NCI-H1105 treated with DMSO at 0.1 percent for 48 hours (cell line): ENCODE results near the gene GNRH2.
"Not testable (repeated sequence)": the region's sequence is repeated elsewhere in the genome, so short reads cannot be mapped to it uniquely, and the experiment has no call there.

Experiments used
- DNase-seq: peaks from one replicate; lab custom pipeline; 2025; lab: John Stamatoyannopoulos, UW

The GNRH2 gene, protein sequence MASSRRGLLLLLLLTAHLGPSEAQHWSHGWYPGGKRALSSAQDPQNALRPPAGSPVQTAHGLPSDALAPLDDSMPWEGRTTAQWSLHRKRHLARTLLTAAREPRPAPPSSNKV

DNA sequence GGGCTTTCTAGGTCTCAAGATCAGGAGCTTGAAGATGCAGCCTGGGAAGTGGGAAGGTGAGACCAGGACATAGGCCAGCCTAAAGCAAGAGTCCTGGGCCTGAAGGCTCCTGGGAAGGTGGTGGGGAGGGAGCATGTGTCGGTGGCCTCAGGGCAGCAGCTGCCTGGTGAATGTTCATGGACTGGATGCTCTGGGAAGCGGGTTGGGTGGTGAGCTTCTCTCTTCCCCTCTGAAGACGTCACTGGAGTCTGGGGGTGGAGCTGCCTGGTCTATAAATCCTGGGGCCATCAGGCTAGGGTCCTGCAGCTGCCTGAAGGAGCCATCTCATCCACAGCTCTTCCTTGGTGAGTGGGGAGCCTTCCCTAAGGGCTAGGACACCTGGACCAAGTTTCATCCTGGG, at the start of gene GNRH2:
Gene GNRH2, plus strand, starts transcription at position 301 of the 400 bp plus-strand sequence. CDS start 793 bp downstream, outside the sequence.
- DNase-seq, result no peak

GRCh38 chr20:2995796-2996195, 47.6 kb upstream of the GNRH2 start:
- no peak for DNase-seq

DNA sequence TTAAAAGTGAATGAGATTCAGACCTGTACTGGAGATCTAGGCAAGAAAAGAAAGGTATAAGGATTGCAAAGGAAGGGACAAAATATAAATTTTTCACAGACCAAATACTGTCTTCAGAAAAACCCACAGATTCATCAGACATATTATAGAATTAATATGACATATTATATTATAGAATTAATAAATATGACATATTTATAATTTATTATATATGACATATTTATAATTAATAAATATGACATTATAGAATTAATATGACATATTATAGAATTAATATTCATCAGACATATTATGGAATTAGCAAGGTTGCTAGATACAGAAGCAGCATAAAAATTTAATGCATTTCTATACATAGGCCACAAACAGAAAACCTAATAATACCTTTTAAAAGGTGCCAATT, 44.7 kb upstream of the GNRH2 start:
- no peak for DNase-seq

- peak; percentile 46 for DNase-seq
Observed at GRCh38 chr20:3000852-3001523, 42.4 kb upstream of the GNRH2 start.

GRCh38 chr20:3003416-3003815, 40.0 kb upstream of the GNRH2 start:
- DNase-seq, result no peak

DNA sequence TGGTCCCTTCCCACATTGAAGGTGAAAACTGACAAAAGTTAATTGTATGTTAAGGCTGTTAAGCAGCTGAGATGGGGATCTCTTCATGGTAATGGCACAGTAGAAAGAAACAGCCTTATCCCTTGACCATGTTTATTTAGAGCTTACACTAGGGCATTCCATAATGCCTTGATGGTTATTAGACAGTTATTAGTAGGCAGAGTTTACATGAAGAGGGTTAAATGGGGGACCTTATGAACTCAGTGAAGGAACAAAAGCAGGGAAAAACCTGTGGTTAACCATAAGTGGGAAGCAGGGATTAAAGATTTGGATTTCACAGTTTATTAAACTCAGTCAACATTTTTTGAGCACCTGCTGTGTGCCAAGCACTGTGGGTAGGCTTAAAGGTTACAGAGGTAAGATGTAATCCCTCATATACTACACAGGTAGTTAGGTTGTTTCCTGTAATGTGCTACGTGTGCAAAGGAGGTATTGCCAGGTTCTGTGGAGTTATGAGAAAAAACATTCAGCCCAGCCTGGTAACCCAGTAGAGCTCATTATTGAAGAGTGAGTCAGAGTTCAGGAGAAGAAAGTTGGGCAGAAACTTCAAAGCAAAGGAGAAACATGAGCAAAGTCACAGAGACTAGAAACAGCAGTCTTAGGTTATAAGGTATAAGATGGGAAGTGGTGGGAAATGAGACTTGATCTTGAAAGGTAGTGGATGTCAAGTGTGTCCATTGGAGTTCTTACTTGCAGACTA, 32.3 kb upstream of the GNRH2 start:
- DNase-seq, result no peak

DNA sequence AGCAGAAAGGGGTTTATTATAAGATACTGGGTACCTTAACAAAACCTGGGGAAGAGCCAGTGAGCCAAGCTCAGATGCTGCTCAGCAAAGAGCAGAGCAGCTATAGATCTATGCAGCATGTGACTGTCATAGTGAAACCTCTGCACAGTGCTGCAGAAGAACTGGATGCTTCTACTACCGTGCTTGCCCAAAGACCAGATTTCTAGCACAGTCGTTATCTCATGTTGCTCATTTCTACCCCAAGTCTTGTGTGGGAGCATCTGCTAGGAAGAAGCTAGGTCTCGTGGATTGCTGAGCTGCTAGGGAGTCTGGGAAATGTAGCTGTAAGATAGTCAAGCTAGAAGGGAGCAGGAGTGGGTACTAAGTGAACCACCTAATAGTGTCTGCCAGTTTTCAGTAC, 31.7 kb upstream of the GNRH2 start:
- no peak for DNase-seq

DNA sequence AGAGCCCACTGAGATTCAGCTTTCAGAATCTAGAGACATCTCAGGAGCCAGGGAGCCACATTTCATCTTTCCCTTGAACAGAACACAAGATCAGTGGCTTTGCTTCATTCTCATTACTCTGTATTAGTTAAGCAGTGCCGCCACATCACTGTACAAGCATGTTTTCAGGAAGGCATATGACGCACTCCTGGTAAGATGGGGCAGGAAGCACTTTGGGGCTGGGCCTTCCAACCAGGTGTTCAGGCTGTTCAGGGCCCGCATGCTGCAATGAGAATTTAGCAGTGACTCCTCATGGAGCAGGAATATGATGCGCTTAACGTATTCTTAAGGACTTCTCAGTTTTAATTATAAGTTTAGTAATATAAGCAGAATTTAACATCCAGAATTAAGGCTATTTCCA, 29.7 kb upstream of the GNRH2 start:
- DNase-seq, result no peak

DNA sequence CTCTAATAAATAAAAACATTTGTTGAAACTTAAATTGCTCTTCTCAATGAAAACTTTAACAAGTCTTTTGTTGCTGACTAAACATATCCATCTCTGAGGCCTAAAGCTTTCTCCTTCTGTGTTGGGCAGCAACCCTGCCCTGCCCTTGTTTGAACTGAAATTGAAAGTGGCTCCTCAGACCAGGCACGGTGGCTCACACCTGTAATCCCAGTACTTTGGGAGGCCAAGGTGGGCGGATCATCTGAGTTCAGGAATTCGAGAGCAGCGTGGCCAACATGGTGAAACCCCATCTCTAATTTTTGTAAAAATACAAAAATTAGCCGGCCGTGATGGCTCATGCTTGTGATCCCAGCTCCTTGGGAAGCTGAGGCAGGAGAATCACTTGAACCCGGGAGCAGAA, 29.2 kb upstream of the GNRH2 start:
- DNase-seq, result no peak

DNA sequence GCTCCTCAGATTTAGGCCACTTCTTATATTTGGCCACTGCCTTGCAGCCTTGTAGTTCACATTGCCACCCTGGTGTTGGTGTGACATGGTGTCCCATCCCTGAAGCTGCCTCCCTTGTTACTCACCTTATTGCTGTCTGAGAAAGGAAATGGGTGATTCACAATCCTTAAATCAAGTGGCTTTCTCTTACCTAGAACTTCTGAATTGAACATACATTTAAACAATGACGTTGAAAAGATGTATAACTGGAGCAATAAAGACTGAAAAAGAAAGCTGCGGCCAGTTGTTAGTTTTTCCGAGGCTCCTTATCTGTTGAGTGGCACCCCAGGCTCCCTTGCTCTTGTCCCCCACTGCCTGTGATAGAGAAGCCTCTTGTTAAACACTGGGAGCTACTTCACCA, 28.8 kb upstream of the GNRH2 start:
- no peak for DNase-seq

DNA sequence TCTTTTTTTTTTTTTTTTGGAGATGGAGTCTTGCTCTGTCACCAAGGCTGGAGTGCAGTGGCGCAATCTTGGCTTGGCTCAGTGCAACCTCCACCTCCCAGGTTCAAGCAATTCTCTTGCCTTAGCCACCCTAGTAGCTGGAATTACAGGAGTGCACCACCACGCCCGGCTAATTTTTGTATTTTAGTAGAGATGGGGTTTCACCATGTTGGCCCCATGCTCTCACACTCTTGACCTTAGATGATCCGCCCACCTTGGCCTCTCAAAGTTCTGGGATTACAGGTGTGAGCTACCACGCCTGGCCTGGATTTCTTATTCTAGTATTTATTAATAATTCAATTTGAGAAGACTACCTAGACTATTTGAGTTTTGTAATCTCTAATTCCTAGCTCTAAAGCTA, 28.1 kb upstream of the GNRH2 start:
- not testable (repeated sequence) for DNase-seq

DNA sequence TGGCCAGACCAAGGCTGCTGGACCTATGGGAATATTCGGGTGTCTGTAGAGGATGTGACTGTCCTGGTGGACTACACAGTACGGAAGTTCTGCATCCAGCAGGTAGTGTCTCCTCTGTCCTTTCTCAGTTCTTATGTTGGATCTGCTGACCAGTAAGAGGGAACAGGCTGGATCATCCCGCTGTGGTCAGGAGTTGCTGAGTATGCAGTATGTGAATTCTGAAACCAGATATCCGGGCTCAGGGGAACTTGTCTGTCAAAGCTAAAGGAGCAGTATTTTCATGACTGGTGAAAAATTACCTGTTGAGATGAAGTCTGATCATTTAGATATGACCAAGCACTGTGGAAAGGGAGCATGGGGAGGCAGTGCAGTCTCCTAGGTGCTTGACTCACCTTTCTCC, 22.1 kb upstream of the GNRH2 start:
- no peak for DNase-seq

- no peak for DNase-seq
Observed at GRCh38 chr20:3021777-3022176, 21.6 kb upstream of the GNRH2 start.

GRCh38 chr20:3022559-3023490, 20.6 kb upstream of the GNRH2 start:
- DNase-seq, result not testable (repeated sequence)

GRCh38 chr20:3027987-3028386, 15.4 kb upstream of the GNRH2 start:
- no peak for DNase-seq

DNA sequence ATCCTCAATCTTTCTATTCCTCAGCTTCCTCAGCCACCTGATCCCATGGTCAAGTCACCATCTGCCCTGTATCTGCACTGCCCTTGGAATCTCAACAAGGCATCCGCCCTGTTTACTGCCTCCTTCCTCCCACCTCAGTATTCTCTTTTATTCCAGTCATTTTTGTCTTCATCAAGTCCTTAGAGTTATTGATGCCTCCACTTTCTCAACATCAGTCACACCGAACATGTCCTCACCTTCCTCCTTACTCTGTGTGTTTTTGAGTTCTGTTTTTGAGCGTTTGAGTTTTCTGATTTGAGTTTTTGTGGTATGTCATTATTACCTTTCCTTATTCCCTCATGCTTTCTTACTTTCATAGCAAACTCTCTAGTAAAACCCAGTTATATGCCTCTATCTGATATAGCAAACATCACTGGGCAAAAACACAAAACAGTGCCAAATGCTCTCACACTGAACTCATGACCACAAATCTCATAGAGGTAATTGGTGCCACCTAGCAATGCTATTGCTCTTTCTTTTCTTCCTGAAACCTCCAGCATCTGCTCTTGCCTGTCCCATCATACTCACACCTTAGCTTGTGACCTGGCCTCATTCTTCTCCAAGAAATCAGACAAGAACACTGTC, 11.8 kb upstream of the GNRH2 start:
- no peak for DNase-seq

DNA sequence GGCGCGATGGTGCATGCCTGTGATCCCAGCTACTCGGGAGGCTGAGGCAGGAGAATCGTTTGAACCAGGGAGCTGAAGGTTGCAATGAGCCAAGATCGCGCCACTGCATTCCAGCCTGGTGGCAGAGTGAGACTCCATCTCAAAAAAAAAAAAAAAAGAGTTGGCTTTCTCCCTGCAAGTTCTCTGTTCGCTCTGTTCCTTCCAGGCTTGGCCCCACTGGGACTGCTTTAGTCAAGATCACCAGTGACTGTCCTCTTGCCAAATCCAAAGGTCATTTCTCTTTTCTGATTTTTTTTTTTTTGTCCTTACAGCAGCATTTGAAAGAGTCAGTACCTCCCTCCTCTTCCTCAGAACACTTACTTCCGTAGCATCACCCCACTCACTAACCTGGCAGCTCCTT, 10.8 kb upstream of the GNRH2 start:
- DNase-seq, result no peak

- no peak for DNase-seq
Observed at GRCh38 chr20:3037654-3038053, 5.8 kb upstream of the GNRH2 start.

GRCh38 chr20:3038454-3038853, 5.0 kb upstream of the GNRH2 start:
- no peak for DNase-seq

DNA sequence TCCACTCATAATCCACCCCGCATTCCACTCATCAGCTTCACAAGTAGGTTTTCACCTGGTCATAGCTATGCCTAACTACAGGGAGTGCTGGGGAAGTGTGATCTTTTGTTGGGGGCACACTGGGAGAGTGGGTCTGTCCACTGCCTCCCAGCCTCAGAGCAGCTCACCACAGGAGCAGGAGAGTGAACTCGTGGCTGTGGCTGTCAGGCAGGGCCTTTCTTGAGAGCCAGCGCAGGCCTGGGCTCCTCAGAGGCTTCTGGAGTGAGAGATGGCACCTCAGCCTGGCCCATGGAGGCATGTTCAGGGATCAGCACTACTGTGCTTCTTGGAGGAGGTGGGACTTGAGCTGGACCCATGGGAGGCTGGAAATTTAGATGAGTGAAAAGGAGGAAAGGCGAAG, 4.0 kb upstream of the GNRH2 start:
- DNase-seq, result no peak

- no peak for DNase-seq
Observed at GRCh38 chr20:3040086-3040485, 3.3 kb upstream of the GNRH2 start.

DNA sequence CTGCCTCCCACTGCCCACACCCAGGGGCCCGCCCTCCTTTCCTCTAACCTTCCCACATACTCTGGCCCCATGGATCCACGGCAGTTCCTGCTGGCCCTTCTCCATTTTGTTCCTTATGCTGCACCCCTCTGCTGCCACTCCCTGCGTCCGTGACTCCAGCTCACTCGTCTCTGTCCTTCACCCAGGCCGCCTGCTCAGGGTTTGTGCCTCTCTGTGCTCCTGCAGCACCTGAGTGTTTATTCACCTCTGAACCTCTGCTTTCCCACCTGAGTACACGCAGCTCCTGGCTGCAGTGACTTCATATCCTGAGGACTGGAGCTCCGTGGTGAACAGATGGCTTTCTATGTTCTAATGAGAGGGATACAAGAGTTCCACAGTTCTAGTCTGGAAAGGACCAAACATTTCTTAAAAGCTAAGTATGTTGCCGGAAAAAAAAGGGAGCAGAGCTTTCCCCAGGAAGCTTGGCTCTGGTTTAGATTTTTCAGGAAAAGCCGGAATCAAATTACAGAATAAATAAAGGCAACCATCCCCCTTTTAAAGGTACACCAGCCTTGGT, 1.5 kb upstream of the GNRH2 start:
- DNase-seq, result no peak
